B cell (primary cell): ENCODE measurements around the gene BARX1. TPM values are rescaled to one million over a fixed set of nuclear protein-coding genes. Genes with fewer than 3 reads are reported as not detected.

Experiments
- ATAC-seq: fragments of 200-7000 bp; cut with Tn5 transposase; one replicate; pipeline ENCODE4 v1.10.0; 2021; ENCODE audit warnings: low read depth, mild to moderate bottlenecking, moderate number of reproducible peaks, moderate library complexity
- CTCF ChIA-PET: fragments of 350-600 bp; sonication (Branson Sonifier 250); formaldehyde crosslinking; loops from one replicate; lab custom pipeline; 2021; ENCODE audit warnings: antibody characterized with exemption, inconsistent platforms; lab: Charles Lee
- POLR2A ChIA-PET: fragments of 350-600 bp; sonication (Branson Sonifier 250); formaldehyde crosslinking; loops from one replicate; lab custom pipeline; 2021; ENCODE audit warnings: antibody characterized with exemption; lab: Charles Lee
- DNase-seq: peaks from one replicate; pipeline ENCODE4 v3.0.0; 2013
- H2AFZ ChIP-seq: 2 replicates; pipeline ENCODE4 v1.6.1; 2012; ENCODE audit warnings: mild to moderate bottlenecking, low read depth, low read length; ENCODE audit not compliant: insufficient read depth, poor library complexity, severe bottlenecking
- H3K27ac ChIP-seq, 2 donors: 1 replicate in 1 of 2; 2 replicates in 1 of 2; pipeline ENCODE4 v1.5.1; 2012 to 2013; ENCODE audit warnings: low read length in 2 of 2, mild to moderate bottlenecking in 2 of 2, moderate library complexity in 1 of 2
- H3K27me3 ChIP-seq, 4 experiments: fragments of 200-600 bp in 1 of 4; sonication (generic) in 1 of 4; replicated peaks in 1 of 4; 1 replicate in 2 of 4; 2 replicates in 2 of 4; pipeline versions ENCODE4 v1.6.1 to v1.7.0; 2013 to 2016; ENCODE audit warnings: low read length in 3 of 4, mild to moderate bottlenecking in 2 of 4, mixed read lengths in 1 of 4, moderate library complexity in 1 of 4; ENCODE audit not compliant: insufficient read depth in 4 of 4, control insufficient read depth in 3 of 4; ENCODE audit errors: control extremely low read depth in 1 of 4
- H3K36me3 ChIP-seq, 2 experiments: replicated peaks in 1 of 2; 1 replicate in 1 of 2; 2 replicates in 1 of 2; pipeline versions ENCODE4 v1.6.1 to v1.7.1; 2013; ENCODE audit warnings: low read length in 1 of 2; ENCODE audit not compliant: insufficient read depth in 2 of 2, control insufficient read depth in 1 of 2; ENCODE audit errors: control extremely low read depth in 1 of 2, extremely low read depth in 1 of 2
- H3K4me1 ChIP-seq, 2 donors: fragments of 200-600 bp in 1 of 2; sonication (generic) in 1 of 2; 1 replicate in 1 of 2; 2 replicates in 1 of 2; pipeline versions ENCODE4 v1.5.1 to v1.6.1; 2013 to 2017; ENCODE audit warnings: low read length in 2 of 2; ENCODE audit not compliant: control insufficient read depth in 2 of 2, insufficient read depth in 2 of 2
- H3K4me2 ChIP-seq: replicated peaks from 2 replicates; pipeline ENCODE3; 2012; ENCODE audit warnings: mild to moderate bottlenecking, low read depth, low read length; ENCODE audit not compliant: poor library complexity, severe bottlenecking
- H3K4me3 ChIP-seq, 5 experiments: fragments of 200-600 bp in 1 of 5; sonication (generic) in 1 of 5; 1 replicate in 3 of 5; 2 replicates in 2 of 5; pipeline versions ENCODE4 v1.5.1 to v1.7.0; 2011 to 2016; ENCODE audit warnings: low read length in 4 of 5, mild to moderate bottlenecking in 4 of 5, low read depth in 2 of 5, control low read depth in 1 of 5, moderate library complexity in 1 of 5; ENCODE audit not compliant: insufficient read depth in 1 of 5; ENCODE audit errors: control extremely low read depth in 1 of 5, extremely low read depth in 1 of 5
- H3K79me2 ChIP-seq: fragments of 200-600 bp; sonication (generic); one replicate; pipeline ENCODE4 v1.6.0; 2016; ENCODE audit warnings: low read length; ENCODE audit not compliant: control insufficient read depth, insufficient read depth
- H3K9ac ChIP-seq: fragments of 200-600 bp; sonication (generic); 2 replicates; pipeline ENCODE4 v1.6.1; 2017; ENCODE audit warnings: mild to moderate bottlenecking, low read length, moderate library complexity
- H3K9me3 ChIP-seq, 3 donors: one replicate each; pipeline versions ENCODE4 v1.6.1 to v1.7.1; 2013; ENCODE audit warnings: low read length in 2 of 3; ENCODE audit not compliant: control insufficient read depth in 2 of 3, insufficient read depth in 1 of 3; ENCODE audit errors: control extremely low read depth in 1 of 3
- H4K20me1 ChIP-seq: 2 replicates; pipeline ENCODE4 v1.6.0; 2012; ENCODE audit warnings: mild to moderate bottlenecking, low read length; ENCODE audit not compliant: insufficient read depth, control insufficient read depth, poor library complexity, severe bottlenecking
- H3K27ac Mint-ChIP-seq: one replicate; pipeline ENCODE4 v1.8.0; 2021; ENCODE audit warnings: mixed read lengths
- H3K27me3 Mint-ChIP-seq: one replicate; pipeline ENCODE4 v1.8.0; 2021; ENCODE audit warnings: mixed read lengths
- H3K4me1 Mint-ChIP-seq: one replicate; pipeline ENCODE4 v1.8.0; 2021; ENCODE audit warnings: mixed read lengths
- H3K4me3 Mint-ChIP-seq: one replicate; pipeline ENCODE4 v1.8.0; 2021; ENCODE audit warnings: mixed read lengths
- H3K9me3 Mint-ChIP-seq: one replicate; pipeline ENCODE4 v1.8.0; 2022; ENCODE audit warnings: mixed read lengths; ENCODE audit not compliant: insufficient read depth
- EZH2 ChIP-seq: IDR thresholded peaks from 2 replicates; pipeline ENCODE4 v1.6.1; 2012; ENCODE audit warnings: borderline replicate concordance, low read depth, mild to moderate bottlenecking, moderate library complexity, low read length; ENCODE audit not compliant: insufficient read depth, poor library complexity, severe bottlenecking
- WGBS: methylation state at CpG from one replicate; pipeline ENCODE4 v1.1.5; 2013; ENCODE audit warnings: missing lambda C conversion rate; ENCODE audit not compliant: insufficient coverage; 5-methylcytosine and 5-hydroxymethylcytosine counted together
- intact Hi-C: fragments of 100-400 bp; cut with micrococcal nuclease; formaldehyde crosslinking; loops from one replicate; pipeline ENCODE4 v1.10.0; 2022
- polyA plus RNA-seq: library from polyadenylated mRNA; depleted of rRNA; stranded (reverse); fragments of >200 nt; gene quantifications from 2 replicates; pipeline ENCODE4 v1.2.3, GENCODE V29; 2012
- total RNA-seq, 2 donors: library from RNA; stranded (reverse); fragments of 120-200 nt in 1 of 2; gene quantifications; 1 replicate in 1 of 2; 2 replicates in 1 of 2; pipeline versions ENCODE4 v1.2.3 to v1.2.4, GENCODE V29; 2013 to 2022
- TF ChIP-seq, protein P1 (sequence below): fragments of 200-600 bp; IDR thresholded peaks from one replicate; pipeline ENCODE4 v1.8.0; 2022; ENCODE audit warnings: antibody characterized with exemption, mild to moderate bottlenecking

The BARX1 gene
- total and polyA plus RNA-seq, 2 donors (not counting 1 experiment from before 2014, with no cell fraction given): not detected

DNA sequence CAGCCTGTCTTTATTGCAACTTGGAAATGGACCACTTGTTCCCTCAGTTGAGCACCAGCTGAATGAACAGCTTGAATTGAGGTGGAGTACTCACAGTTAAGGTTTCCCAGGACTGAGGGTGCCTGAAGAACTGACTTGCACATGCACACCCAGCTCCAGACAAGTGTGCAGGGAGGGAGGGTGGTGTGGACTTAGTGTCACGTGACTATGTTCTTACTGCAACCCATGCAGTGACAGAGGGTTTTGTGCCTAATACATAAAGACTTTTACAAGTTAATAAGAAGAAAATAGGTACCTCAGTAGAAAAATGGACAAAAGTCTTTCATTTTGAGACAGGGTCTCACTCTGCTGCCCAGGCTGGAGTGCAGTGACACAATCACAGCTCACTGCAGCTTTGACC lies 18.0 kb downstream of the BARX1 start:
- no peaks in the 10 kb centered on the region for H3K4me1 ChIP-seq
- ChIA-PET POLR2A (no interaction called here), CTCF (no interaction called here)
- Mint-ChIP-seq H3K27ac (no peak overlapping the region), H3K4me3 (no peak overlapping the region), H3K9me3 (peaks cover 2% of the 10 kb centered on the region), H3K4me1 (no peaks in the 10 kb centered on the region), H3K27me3 (peaks cover 38% of the 10 kb centered on the region)
- no peak overlapping the region for H3K4me2 ChIP-seq
- H3K36me3 ChIP-seq: no peaks in the 10 kb centered on the region
- H4K20me1 ChIP-seq: no peaks in the 10 kb centered on the region
- DNase-seq: no peak
- H3K79me2 ChIP-seq: no peaks in the 10 kb centered on the region
- no peak overlapping the region for H2AFZ ChIP-seq
- peaks cover 0 to 16% (median 0%) of the 10 kb centered on the region in 3 donors for H3K9me3 ChIP-seq
- H3K27ac ChIP-seq: no peak overlapping the region
- no peak for ATAC-seq
- H3K4me3 ChIP-seq: no peak overlapping the region
- H3K27me3 ChIP-seq: peaks cover 0 to 12% (median 3%) of the 10 kb centered on the region in 4 experiments
- WGBS: no CpG with 5 or more reads among the region's 1 CpG
- TF ChIP-seq, protein P1, sequence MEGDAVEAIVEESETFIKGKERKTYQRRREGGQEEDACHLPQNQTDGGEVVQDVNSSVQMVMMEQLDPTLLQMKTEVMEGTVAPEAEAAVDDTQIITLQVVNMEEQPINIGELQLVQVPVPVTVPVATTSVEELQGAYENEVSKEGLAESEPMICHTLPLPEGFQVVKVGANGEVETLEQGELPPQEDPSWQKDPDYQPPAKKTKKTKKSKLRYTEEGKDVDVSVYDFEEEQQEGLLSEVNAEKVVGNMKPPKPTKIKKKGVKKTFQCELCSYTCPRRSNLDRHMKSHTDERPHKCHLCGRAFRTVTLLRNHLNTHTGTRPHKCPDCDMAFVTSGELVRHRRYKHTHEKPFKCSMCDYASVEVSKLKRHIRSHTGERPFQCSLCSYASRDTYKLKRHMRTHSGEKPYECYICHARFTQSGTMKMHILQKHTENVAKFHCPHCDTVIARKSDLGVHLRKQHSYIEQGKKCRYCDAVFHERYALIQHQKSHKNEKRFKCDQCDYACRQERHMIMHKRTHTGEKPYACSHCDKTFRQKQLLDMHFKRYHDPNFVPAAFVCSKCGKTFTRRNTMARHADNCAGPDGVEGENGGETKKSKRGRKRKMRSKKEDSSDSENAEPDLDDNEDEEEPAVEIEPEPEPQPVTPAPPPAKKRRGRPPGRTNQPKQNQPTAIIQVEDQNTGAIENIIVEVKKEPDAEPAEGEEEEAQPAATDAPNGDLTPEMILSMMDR: no peak
- TF ChIP-seq EZH2: no peak
- intact Hi-C loops: no loop called here
- H3K9ac ChIP-seq: no peak overlapping the region

DNA sequence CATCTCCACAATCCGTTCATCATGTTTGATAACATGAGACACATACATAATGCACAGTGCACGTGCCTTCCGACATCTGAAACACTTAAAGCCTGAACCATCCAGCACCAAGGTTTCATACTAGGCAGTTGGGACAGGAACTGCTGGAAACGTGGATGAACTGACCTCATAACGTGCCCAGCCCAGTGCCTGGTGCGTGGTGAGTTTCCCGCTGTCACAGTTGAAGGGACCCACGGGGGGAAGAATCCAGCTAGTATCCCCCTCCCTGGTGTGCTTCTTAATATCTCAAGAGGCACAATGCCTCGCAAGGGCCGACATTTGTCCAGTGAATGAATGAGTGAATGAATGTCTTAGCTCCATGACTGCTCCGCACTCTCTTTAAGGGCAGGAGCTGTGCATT lies 23.2 kb downstream of the BARX1 start:
- intact Hi-C loops: no loop called here
- no peak overlapping the region for H3K4me3 ChIP-seq
- ChIA-PET POLR2A (no interaction called here), CTCF (no interaction called here)
- H3K9me3 ChIP-seq: peaks cover 0 to 5% (median 0%) of the 10 kb centered on the region in 3 donors
- no peaks in the 10 kb centered on the region for H3K4me1 ChIP-seq
- ATAC-seq (no peak), DNase-seq (no peak)
- peaks cover under 1% of the 10 kb centered on the region for H3K9me3 Mint-ChIP-seq
- H3K27me3 Mint-ChIP-seq: peaks cover 53% of the 10 kb centered on the region
- 67% methylated on average over 10 of the region's 11 CpGs for WGBS
- no peak overlapping the region for H2AFZ ChIP-seq
- H3K36me3 ChIP-seq: no peaks in the 10 kb centered on the region
- no peaks in the 10 kb centered on the region for H4K20me1 ChIP-seq
- TF ChIP-seq, protein P1: no peak
- no peak for TF ChIP-seq EZH2
- no peak overlapping the region for H3K4me3 Mint-ChIP-seq
- no peaks in the 10 kb centered on the region for H3K4me1 Mint-ChIP-seq
- no peaks in the 10 kb centered on the region for H3K79me2 ChIP-seq
- H3K27ac ChIP-seq: no peak overlapping the region
- H3K9ac ChIP-seq: no peak overlapping the region
- no peak overlapping the region for H3K4me2 ChIP-seq
- H3K27ac Mint-ChIP-seq: no peak overlapping the region
- peaks cover 0 to 15% (median 4%) of the 10 kb centered on the region in 4 experiments for H3K27me3 ChIP-seq
